HG03097 (cell line): ENCODE results near the gene IFRD1.
"Not testable (repeated sequence)": the region's sequence is repeated elsewhere in the genome, so short reads cannot be mapped to it uniquely, and the experiment has no call there.

Experiments used
- ATAC-seq: cut with Tn5 transposase; IDR thresholded peaks from one replicate; pipeline ENCODE4 v1.9.1; 2021; ENCODE audit not compliant: unreplicated experiment, low FRiP score

Gene IFRD1

DNA sequence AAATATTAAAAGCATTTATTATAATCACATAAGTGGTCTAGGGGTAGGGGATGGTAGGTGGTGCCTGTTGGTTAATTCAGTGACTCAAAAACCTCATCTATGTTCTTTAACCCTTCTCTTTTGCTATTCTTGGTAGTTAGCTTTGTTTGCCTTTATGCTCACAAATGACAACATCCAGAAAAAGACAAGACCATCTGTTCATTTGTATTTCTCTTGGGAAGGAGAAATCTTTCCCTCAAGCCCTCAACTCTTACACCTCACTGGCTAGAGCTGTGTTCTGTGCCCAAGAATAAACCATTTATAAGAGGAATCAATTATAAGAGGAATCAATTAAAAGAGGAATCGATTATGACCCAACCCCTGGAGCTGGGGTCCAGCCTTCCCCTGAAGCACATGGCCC, 10.8 kb upstream of the IFRD1 start:
- no peak for ATAC-seq

DNA sequence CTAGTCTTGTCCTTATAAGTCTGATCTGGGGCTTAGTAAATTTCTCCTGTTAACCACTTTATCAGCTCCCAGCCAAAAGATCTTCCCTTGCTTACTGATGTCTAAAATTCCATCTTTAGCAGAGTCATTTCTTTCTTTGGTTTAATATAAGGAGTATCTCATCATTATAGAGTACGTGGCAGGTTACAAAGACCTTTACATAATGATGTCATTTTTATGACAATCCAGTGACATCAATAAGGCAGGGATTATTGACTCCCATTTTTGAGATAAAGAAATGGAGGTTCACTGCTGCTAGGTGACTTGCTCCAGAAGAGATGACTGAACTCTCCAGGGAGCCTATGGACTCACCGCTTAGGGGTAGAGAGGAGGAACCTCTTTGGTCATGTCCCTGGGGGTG, 8.1 kb upstream of the IFRD1 start:
- ATAC-seq: no peak

DNA sequence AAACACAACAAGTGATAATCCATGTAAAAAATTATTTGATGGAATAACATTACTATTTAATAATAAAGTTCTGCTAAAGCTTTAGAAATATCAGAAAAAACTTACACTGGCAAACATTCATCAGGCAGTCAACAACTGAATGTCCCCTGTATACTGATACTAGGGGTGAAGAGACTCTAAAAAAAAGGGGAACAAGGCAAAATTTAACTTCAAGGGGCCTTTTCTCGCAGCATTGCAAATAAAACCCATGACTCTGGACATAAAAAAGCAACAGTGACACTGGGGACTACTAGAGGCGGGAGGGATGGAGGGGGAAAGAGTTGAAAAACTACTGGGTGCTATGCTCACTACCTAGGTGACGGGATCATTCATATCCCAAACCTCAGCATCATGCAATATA, 5.8 kb upstream of the IFRD1 start:
- no peak for ATAC-seq

DNA sequence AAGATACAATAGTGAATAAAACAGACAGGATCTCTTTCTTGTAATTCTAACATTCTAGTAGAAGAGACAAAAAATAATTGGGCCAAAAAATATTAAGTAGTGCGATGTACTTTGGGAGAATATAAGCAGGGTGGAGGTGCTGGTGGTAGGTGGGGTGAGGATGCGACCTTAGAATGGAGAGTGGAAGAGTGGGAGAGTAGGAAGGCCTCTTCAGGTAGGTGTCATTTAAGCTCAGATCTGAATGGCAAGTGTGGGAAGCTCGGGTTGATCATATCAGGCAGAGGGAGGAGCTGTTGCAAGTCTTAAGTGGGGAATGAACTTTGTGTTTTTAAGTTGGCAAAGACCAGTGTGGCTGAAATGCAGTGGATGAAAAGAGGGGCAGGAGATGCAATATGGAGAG, 3.8 kb upstream of the IFRD1 start:
- no peak for ATAC-seq

GRCh38 chr7:112447406-112447805, 2.9 kb upstream of the IFRD1 start:
- no peak for ATAC-seq

DNA sequence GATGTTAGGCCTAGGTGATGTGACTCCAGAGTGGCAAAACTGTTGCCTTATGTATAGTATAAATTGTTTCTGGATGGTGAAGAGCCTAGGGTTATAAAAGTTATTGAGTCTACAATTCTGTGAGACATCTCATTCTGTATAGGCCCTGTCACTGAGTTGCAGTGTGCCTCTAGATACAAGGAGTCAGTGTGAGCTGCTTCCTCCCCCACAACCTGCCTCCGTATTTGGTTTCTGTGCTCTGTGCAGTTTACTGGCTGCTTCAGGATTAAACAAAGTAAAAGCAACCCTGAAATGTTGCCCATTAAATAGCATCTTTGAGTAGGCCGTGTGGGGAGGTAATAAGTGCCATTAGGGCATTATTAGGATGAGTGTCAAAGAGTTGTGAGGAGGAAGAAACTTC, 1.9 kb upstream of the IFRD1 start:
- no peak for ATAC-seq

DNA sequence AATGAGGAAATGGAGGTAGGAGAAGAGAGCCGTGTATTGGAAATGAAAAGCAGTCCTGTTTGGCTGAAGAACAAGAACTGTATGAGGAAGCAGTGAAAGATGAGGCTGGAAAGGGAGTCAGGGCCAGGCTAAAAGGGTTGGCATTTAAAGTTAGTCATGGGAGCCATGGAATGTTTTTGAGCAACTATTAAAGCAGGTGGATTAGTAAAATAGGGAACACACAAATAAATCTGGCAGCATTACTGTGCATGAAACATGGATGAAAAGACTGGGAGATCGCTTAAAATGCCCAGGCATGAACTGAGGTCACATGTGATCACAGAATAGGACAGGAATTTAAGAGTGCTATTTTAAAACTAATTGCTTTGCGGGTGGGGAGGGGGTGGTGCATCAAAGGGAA, 1.4 kb upstream of the IFRD1 start:
- ATAC-seq: no peak

DNA sequence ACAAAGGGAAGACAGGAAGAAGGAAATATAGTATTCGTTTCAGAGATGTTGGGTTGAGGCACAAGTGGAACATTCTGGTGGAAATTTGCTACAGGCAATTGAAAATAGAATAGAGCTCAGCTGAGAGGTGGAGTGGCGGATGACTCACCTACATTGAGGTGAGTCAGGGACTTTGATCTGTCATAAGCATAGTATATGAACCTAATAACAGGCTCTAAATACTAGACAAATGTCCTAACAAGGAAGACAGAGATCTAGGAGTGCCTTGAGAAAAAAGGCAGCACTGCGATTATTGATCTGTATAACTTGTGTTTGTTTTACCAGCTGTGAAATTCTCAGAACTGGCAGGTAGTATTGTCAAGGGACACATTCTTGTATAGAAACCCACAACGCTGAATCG, 907 bp upstream of the IFRD1 start:
- ATAC-seq: no peak

- ATAC-seq: peak; percentile 81
These were observed 824 bp downstream of the IFRD1 start for GRCh38 chr7:112450807-112451761.

DNA sequence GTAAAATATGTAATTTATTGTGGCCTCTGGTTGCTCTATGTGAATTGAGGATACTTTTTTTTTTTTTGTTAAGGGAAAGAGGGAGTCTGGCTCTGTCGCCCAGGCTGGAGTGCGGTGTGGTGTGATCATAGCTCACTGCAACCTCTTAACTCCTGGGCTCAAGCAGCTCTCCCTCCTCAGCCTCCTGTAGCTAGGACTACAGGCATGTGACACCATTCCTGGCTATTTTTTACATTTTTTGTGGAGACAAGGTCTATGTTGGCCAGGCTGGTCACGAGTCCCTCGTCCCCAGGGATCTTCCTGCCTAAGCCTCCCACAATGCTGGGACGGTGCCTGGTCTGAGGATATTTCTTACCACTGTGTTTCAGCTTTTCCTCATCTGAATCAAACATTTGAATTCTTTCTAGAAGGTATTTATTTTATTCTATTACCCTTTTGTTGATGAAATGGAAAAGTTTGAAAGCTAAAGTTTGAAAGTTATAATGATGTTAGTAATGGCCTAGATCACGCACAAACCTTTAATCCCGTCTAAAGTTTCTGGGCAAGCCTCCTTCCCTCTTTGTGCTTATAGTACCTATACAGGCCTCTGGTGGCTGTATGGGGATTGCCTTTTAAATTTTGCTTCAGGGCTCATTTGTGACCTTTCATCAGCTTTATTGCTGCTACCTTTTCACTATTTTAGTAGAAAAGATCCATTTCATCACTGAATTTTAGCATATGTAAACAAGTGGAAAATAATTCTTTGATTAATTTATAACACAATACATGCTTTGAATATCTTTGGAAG, 2.0 kb downstream of the IFRD1 start:
- ATAC-seq: no peak

- ATAC-seq: no peak
These were observed 3.4 kb downstream of the IFRD1 start for GRCh38 chr7:112453505-112454171.

GRCh38 chr7:112454191-112454590, 3.9 kb downstream of the IFRD1 start:
- not testable (repeated sequence) for ATAC-seq

DNA sequence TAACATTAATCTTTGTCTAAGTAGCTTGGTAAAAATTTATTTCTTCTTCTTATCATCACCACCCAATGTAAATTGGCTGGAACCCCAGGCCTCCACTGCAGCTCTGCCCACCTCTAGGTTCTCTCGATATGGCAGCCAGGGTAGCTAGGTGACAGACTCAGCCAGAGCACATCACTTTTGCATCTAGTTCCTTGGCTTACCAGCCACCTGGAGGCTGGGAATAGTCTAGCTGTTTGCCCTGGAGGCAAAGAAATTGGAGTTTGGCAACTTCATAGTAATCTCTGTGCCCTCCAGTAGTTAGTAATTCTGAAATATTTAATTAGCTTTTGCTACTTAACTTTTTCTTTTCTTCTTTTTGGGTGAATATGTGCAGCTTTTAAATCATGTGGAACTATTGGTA, 9.4 kb downstream of the IFRD1 start:
- no peak for ATAC-seq

- no peak for ATAC-seq
These were observed 12.0 kb downstream of the IFRD1 start for GRCh38 chr7:112462236-112462635.

DNA sequence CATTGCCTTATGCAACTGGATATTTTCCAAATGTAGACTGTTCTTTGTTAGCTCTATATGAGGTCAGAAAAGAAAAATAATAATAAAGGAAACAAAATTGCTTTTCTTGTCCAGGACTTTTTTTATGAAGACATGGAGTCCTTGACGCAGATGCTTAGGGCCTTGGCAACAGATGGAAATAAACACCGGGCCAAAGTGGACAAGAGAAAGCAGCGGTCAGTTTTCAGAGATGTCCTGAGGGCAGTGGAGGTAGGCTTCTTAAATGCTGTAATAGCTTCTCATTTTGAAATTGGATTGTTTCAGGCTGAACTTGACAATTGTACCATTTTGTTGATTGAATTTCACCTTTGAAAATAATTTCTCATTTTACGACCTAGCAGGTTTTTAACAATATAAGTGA, 17.6 kb downstream of the IFRD1 start:
- ATAC-seq: no peak

GRCh38 chr7:112470194-112470593, 19.9 kb downstream of the IFRD1 start:
- ATAC-seq: no peak

GRCh38 chr7:112476390-112477052, 26.3 kb downstream of the IFRD1 start:
- no peak for ATAC-seq

GRCh38 chr7:112481121-112481736, 31.0 kb downstream of the IFRD1 start:
- no peak for ATAC-seq

DNA sequence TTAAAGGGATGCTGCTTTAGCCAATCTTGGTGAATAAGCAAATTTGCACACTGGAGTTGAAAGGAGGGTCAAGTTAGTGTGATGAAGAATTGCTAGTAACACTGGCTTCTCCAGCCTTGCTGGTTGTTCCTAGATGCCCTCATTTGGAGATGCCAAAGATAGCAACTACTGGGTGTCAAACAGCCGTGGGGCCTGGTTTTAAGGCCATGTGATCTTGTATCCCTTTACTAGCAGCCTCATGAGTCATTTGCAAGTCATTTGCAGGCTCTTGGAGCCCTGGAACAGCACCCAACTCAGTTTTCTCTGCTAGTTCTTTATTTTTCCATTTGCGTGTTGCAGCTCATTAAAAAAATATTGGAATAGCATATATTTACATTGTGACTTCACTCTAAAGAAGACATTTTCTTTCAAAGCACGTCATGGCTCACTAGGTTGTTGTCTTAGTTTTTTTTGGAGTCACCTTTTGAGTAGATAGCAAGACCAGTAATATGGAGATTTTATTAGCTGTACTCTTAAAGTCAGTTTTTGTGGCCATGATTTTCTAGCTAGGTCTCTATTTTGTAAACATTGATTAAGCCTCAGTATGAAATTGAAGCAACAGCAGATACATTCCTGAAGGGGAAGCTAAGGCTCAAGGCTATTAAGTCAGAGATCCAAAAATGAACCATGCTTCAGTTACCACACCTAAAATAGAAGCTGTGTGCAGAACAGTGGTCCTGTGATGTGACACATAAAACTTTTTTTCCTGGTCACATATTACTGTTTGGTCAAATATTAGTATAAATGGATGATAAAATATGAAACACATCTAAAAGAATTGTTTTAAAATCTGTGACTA, 31.8 kb downstream of the IFRD1 start:
- no peak for ATAC-seq
